CMK (cell line): ENCODE measurements around the gene ALLC.
"Not testable (repeated sequence)": the region's sequence is repeated elsewhere in the genome, so short reads cannot be mapped to it uniquely, and the experiment has no call there.

Source experiments
- DNase-seq: peaks from one replicate; pipeline ENCODE4 v3.0.0-alpha.2; 2010; ENCODE audit warnings: low read depth

ALLC gene

DNA sequence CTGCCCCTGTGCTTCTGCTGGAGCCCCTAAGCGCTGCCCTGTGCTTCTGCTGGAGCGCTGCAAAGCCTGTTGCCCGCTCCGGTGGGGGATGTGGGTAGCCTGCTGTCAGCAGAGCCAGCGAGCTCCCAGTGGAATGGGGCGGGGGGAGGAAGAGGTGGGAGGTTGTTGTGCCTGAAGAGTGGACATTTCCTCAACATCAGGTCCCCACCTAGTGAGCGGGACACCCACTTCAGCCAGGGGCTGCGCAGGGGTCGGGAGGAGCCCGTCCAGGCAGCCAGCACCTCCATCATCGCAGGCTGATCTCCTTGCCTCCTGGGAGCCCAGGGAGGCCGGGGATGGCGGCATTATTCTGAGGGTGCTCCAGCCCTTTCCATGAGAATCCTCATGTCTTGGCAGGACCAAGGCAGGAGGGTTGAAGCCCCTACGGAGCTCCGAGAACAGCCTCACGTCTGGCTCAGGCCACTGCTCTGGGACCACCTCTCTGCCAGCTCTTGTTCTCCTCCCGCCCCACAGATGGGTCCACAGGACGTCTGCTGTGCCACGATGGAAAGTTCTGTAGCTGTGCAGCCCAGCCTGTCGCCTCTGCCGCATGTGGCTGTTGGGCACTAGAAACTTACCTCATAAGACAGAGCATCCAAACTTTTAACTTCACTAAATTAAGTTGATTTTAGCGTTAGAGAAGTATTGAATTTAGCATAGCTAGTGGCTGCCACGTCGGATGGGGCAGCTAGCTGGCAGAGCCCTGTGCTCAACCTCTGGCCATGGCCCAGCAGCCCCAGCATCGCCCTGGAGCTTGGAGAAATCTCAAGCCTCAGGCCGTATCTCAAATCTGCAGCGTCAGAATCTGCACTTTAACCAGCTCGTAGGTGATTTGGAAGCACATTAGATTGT, 1.9 kb upstream of the ALLC start:
- no peak for DNase-seq

- no peak for DNase-seq
Measured at GRCh38 chr2:3656762-3657721, 958 bp upstream of the ALLC start.

DNA sequence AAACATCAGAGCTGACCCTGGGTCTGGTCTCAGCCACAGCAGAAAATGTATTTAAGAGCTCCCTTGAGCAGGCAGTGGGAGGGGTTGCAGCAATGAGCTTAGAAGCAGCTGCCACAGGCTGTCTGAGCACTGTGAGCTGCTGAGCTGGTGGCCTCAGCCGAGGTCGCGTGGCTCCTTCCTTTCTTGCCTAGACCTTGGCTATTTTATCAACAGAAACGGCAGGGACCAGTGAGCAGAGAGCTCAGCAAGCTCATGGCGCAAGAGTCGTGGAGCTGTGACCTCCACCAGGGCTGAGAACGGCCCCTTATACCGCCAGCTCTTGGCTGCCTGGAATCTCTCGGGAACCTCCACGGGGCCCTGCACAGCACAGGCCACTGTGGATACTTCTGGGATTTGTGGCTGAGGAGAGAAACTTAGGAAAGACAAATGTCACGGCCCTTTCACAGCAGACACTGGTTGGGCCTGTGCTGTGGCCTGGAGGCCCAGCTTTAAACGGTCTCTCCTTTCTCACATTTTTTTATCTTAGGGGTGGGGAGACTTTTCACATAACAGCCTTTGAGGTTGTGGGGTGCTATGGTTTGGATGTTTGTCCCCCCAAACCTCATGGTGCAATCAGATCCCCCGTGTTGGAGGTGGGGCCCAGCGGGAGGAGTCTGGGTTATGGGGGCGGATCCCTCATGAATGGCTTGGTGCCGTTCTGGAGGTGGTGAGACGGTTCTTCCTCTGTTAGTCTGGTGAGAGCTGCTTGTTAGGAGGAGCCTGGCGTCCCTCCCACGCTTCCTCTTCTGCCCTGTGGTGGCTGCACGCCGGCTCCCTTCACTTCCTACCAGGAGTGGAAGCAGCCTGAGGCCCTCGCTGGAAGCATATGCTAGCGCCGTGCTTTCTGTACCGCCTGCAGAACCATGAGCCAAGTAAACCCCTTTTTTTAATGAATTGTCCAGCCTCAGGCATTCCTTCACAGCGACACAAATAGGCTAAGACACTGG, 1.7 kb downstream of the ALLC start:
- peak; percentile 69 for DNase-seq

- DNase-seq, result not testable (repeated sequence)
Measured at GRCh38 chr2:3660640-3661039, 2.6 kb downstream of the ALLC start.

GRCh38 chr2:3661149-3661660, 3.2 kb downstream of the ALLC start:
- DNase-seq, result no peak

DNA sequence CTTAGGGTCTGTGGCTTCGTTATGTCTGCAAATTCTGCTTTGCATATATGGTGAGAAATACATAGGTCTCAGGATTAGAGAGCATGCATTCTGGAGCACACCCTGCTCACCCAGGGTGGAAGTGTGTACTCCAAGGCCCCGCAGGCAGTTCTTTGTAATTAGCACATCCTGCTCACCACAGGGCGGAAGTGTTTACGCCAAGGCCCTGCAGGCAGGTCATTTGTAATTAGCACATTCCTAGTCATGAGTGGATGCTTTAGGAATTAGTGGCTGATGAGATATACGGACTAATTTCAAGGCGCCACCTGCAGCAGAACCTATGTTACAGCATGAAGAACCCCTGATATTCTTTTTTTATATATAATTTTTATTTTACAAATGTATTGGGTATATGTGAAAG, 4.2 kb downstream of the ALLC start:
- no peak for DNase-seq

DNA sequence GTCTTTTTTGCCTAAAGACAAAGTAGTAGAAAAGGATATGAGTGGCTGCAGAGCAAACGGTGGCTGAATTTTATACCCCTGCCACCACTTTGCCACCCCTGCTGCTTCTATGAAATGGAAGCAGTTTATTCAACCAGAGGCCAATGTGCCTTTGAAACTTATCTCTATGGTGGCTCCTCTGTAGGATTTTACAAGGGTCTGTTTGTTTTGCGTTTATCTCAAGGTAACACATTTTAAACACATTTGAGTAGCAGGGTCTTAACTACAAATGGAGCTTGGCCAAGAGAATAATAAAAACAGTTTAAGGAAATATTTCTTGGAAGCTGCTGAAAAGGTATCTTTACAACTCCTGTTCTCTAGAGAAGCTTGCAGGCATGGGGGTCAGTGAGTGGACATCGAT, 6.1 kb downstream of the ALLC start:
- DNase-seq, result no peak

DNA sequence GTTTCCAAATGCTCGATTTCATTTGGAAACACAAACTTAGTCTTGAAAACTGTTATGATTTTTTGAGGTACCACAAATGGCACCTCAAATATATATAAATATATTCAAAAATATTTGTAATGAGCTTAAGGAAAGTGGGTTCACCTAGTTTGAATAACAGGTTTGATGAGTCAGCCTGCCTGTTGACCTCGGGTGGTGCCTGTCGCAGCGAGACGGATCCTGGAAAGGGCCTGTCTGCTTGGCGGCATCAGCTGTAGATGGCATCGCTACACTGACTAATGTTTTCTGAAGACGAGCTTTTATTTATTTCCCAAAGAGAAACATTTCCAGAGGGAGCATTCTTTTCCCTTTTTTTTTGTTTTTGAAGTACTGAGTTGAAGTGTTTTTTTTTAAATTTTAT, 6.9 kb downstream of the ALLC start:
- DNase-seq, result no peak

GRCh38 chr2:3665886-3666612, 8.0 kb downstream of the ALLC start:
- DNase-seq, result no peak

DNA sequence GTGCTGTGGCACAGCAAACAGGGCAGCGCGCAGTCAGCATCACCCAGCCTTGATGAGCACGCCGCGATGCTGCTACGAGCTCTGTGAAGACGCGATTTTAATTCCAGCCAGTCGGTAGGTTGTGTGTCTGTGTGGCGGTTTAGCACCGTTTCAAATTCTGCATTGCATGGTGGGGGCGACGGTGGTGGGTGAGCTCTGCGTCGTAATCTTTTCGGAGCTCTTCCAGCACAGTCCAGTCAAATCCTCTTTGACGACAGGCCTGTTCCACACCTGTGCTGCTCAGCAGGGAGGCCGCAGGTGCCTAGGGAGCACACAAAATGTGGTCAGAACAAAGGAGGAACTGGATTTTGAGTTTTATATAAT, 8.6 kb downstream of the ALLC start:
- DNase-seq, result no peak

GRCh38 chr2:3667151-3667631, 9.2 kb downstream of the ALLC start:
- peak; percentile 25 for DNase-seq

DNA sequence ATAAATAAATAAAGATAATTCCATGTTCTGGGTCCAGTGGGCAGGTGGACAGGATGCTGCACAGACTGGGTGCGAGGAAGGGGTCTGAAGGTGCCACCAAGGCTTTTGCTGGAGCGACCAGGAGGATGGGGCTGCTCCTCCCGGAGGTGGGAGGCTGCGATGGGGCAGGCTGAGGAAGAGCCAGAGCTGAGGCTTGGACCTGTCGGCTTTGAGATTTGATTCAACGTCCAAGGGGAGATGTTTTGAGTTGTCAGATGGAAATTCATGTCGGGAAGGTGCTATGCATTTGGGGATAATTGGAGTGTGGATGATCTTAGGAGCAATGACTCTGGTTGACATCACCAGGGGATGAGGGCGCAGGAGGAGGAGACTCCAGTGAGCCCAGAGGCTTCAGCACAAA, 11.7 kb downstream of the ALLC start:
- no peak for DNase-seq

GRCh38 chr2:3670376-3670775, 12.4 kb downstream of the ALLC start:
- DNase-seq, result no peak

GRCh38 chr2:3670941-3671340, 12.9 kb downstream of the ALLC start:
- DNase-seq, result no peak

- no peak for DNase-seq
Measured at GRCh38 chr2:3672861-3673678, 15.1 kb downstream of the ALLC start.

DNA sequence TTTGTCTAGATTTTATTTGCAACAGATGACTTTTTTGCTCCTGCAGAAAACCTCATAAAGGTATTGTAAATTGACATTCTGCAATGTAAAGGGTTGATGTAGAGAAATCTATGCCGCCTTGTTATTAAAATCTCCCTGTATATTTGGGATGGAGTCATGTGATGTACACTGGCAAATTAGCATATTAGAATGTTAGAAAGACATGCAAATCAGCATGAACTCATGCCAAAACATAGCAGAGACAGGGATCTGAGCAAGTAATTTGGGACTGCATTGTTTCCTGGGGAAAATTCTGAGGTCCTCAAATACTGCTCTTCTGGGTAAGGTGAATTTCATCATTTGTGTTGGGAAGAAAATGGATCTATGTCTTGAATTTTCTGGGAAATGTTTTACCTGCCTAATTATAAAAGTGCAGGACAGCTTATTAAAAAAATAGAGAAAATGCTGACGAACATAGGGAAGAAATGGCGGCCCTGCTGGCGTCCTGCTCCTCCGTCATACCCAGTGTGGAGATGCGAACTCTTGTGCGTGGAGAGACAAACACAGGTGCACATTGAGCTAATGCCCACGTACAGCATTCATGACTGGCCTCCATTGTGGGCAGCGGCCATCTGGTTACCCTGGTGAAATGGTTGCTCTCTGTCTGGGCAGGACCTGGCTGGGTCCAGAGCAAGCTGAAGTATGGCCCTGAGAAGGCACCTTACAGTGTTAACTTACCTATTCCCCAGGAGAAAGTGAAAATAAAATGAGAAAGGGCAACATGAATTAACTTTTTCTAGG, 16.3 kb downstream of the ALLC start:
- DNase-seq, result no peak

- no peak for DNase-seq
Measured at GRCh38 chr2:3675687-3676086, 17.7 kb downstream of the ALLC start.

GRCh38 chr2:3677436-3677835, 19.4 kb downstream of the ALLC start:
- DNase-seq, result no peak

- DNase-seq, result no peak
Measured at GRCh38 chr2:3678212-3678611, 20.2 kb downstream of the ALLC start.
